Putamen (tissue), 1 donor: ENCODE data around the gene LETMD1.

Source experiments
- DNase-seq: peaks from one replicate; pipeline ENCODE4 v3.0.0-alpha.2; 2016; ENCODE audit warnings: low spot score

The LETMD1 gene

DNA sequence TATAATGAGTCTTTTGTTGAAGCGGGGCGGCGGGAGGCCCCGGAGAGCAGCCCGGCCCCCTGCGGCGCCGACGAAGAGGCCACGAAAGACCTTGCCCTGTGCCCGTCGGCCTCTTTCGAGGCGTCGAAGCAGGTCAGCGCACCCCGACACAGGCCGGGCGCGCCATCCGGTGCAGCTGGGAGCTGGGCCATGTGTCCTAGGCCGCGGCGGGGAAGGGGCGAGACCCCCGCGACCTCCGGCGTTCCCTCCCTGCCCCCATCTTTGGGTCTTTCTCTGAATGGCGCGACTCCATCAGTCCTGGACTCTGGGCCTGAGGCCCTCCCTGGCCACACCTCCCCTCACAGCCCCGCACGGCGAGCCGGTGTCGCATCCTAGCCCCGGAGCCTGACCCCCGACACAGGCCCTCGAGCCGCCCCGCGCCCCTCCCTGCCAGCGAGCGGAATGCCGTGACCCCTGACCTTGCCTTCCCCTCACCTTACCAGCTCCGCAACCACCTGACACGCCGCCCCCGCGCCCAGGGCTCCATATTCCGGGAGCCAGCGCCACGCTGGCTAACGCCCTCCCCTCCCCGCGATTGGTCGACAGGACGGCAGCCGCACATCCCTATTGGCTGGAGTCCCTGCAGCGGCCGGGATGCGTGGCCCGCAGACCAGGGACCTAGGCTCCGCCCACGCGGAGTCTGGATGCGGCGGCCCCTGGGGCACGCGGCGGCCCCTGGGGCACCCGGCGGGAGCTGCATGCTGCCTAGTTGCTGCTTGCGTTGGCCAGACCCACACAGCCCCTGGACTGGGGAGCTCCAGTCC, 22.1 kb upstream of the LETMD1 start, which contains the start of gene SLC11A2:
Gene SLC11A2 (minus strand): TSS at position 549 of the 803 bp plus-strand sequence. CDS start 15,656 bp downstream, outside the sequence.
- peak; percentile 97 for DNase-seq

DNA sequence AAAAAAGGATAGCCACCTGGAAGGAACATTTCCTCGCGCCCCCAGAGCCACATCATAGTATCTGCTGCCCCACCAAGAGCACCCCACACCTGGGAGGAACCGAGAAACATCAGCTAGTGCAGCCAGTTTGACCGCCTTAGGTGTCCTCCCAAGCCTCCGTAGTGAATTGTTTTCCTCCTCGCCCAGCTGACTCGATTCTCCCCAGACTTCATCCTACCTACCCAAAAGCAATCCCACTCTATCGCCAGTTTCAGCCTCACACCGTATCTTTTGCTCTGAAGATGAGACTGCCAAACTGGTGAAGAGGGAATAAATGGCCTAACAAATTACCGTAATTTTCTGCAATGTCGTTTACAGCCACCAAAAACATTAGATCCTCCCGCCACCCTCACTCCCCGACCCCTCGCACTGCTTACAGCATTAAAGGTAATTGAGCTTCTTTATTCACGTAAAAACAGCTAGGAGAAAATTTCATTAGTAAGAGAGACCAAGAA, 20.7 kb upstream of the LETMD1 start:
- no peak for DNase-seq

DNA sequence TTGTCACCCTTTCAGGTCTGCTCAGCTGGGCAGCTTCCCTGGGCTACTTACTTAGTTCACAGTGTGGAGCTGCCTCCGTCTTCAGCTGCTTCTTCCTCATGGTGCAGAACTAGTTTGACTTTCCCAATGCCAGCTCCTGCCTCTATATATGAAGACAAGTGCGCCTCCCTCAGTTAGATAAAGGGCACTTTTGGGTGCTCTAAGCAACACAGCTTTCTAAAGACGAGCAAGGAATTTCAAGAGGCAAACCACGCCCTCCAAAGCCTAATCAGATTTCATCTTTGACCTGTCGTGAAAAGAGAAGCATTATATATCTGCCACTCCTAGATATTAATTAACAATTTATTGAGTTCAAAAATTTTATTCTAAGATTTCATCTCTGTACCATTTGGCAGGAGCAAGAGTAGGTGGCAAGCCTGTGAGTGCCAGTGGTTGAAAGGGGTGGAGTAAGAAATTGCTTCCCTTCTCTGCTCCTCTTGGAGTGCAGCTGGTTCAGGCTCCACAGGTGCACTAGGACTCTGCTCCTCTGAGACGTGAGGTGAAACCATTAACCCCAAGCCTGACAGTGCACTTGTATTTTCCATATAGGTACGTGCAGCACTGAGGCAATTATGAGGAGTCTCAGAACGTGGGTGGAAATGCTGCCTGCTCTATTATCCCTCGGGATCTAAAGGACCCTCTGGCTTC, 19.9 kb upstream of the LETMD1 start:
- peak; percentile 68 for DNase-seq

DNA sequence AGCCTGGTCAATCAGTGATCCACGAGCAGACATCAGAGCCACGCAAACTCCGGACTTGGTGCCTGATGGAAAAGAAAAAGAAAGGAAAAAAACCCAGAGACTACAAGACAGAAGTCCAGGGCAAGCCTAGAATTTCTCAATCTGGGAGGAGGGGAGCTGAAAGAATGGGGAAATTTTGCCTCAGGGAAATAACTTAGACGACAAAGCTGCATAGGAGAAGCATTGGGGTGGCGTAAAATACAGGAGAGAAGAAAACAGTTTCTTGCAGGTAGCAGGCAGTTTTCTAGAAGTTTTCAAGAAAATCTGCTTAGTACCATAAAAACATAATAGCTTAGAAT, 19.3 kb upstream of the LETMD1 start:
- DNase-seq = no peak

DNA sequence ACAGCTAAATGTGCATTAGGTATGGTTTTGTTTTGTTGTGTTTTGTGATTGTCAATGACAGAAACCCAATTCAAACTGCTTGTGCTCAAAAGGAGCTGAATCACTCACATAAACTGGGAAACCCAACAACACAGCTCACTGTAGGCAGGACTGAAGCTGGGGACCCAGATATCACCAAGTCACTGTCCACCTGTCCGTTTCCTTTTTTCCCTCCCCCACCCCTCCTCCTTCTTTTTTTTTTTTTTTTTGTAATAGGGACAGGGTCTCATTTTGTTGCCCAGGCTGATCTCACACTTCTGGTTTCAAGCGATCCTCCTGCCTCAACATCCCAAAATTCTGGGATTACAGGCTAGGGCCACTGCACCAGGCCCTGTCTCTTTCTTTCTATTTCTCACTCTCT, 15.1 kb upstream of the LETMD1 start:
- DNase-seq = no peak

DNA sequence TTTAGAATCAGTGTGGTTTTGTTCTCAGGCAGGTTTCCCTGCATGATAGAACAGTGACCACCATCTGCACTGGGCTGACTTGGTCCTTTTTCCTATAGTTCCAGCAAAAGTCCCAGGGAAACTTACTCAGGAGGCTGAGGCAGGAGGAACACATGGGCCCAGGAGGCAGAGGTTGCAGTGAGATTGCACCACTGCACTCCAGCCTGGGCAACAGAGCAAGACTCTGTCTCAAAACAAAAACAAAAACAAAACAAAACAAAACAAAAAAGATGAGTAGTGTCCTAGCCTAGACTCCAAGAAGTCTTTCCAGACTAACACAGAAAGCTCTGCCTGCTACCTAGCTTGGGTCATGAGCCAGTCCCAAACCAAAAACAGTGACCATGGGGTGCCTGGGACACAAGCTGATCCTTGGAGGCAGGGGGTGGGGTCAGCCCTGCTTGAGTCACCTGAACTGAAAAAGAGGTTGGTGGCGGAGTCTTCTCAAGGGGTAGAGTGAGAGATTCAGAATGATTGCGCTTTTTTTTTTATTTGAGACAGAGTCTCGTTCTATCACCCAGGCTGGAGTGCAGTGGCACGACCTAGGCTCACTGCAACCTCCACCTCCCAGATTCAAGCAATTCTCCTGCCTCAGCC, 14.6 kb upstream of the LETMD1 start:
- DNase-seq = no peak

DNA sequence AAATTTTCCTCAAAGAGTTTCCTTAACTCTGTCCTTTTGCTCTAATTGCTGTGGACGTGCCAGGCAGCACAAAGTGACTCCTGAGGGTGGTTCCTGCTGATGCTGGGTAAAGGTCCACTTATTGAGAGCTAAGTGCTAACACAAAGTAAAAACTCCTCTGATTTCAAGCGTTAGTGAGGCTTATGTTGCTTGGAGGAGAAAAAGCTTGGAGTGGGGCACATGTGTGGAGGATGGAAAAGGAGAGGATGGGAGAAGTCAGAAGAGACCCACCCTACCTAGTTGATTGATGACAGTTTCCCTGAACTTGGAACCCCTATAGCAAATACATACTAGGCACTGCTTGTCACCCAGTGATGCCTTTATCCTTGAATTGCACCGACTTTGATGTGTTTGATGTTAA, 11.8 kb upstream of the LETMD1 start:
- no peak for DNase-seq

DNA sequence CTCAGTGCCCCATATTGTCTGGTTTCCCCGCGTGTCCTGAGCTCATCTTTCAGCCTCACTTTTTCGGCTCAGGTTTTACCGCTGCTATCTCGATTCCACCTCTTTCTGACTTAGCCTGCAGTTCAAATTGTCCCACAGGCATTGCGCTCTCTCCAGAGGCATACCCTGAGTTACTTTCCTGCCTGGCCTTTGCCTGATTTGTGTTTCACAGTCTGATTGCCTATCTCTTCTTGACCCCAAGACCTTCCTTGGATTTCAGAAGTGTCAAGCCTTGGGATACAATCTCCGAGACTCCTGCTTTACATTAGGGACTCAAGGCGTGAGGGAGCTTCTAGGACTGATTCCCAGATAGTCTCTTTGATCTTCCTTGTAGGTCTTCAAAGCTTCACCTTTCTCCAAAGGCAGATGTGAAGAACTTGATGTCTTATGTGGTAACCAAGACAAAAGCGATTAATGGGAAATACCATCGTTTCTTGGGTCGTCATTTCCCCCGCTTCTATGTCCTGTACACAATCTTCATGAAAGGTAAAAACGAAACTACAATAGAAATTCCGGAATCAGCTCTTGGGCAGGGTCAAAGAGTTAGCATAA, 629 bp downstream of the LETMD1 start:
- DNase-seq = no peak

DNA sequence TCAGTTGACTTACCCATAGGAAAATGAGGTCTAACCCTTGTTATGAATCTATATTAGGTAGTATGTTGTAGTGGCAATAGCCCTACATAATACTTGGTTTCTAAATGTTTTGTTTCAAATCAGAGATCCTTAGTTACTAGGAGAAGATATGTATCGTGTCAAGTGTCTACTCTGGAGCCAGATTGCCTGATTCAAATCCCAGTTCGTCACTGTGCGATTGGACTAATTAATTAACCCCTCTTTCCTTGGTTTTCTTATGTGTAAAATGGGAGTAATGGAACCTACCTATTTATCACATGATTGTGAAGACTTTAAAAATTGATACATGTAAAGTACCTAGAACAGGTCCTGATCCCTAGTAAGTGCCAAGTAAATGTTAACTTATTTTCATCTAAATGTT, 1.4 kb downstream of the LETMD1 start:
- no peak for DNase-seq

DNA sequence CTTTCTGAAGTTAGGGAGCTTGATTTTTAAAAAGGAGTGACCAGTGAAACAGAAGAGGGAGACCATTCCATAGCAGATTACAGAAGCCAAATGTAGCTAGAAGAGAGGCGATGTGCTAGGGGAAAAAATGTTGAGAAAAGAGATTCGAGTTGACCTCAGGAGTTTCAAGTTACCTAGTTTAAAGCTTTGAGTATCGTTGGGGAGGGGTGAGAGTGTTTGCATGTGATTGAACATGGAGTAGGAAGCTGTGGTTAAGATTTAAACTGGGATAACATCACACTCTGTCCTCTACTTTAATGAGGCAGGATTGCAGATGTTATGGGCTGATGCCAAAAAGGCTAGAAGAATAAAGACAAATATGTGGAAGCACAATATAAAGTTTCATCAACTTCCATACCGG, 3.7 kb downstream of the LETMD1 start:
- DNase-seq = no peak

DNA sequence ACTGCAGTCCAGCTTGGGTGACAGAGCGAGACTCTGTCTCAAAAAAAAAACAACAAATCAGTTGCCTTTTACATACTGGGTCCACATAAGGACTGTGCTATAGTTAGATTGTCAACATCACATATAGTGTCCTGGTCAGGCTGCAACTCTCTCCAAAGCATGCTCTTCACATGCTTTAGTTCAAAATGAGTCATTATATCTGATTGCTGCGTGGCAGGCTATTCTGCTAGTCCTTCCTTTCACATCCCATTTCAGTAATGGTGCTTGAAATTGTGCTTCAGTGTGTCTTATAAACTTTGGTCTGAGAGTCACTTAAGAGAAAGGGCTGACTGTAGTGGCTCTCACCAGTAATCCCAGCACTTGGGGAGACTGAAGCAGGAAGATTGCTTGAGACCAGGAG, 6.9 kb downstream of the LETMD1 start:
- no peak for DNase-seq

DNA sequence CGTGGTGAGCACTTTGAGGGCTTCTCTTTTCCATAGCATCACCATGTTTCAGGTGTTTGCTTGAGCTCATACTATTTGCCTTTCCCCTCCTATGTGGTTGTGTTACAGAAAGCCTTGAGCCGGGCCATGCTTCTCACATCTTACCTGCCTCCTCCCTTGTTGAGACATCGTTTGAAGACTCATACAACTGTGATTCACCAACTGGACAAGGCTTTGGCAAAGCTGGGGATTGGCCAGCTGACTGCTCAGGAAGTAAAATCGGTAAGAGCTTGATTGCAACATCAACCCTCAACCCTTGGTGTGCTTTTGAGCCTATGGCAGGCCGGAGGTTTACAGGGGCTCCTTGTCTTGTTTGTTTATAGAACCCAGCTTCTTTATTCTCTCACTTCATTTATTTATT, 8.1 kb downstream of the LETMD1 start:
- DNase-seq = no peak

DNA sequence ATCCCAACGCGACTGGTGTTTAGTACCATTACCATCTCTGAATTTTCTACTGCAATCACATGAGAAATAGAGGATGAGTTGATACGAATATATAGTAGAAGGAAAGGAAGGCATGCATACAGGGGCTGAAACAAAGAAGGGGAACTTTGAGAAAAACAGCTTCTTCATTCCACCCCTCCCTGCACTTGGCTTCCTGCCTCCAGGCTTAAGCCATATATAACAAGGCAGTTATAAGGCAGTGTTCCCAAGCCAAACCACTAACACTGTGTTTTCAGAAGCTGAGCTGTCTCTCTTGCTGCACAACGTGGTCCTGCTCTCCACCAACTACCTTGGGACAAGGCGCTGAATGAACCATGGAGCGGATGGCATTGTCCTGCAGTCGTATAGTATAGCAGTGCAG, 11.0 kb downstream of the LETMD1 start:
- no peak for DNase-seq

DNA sequence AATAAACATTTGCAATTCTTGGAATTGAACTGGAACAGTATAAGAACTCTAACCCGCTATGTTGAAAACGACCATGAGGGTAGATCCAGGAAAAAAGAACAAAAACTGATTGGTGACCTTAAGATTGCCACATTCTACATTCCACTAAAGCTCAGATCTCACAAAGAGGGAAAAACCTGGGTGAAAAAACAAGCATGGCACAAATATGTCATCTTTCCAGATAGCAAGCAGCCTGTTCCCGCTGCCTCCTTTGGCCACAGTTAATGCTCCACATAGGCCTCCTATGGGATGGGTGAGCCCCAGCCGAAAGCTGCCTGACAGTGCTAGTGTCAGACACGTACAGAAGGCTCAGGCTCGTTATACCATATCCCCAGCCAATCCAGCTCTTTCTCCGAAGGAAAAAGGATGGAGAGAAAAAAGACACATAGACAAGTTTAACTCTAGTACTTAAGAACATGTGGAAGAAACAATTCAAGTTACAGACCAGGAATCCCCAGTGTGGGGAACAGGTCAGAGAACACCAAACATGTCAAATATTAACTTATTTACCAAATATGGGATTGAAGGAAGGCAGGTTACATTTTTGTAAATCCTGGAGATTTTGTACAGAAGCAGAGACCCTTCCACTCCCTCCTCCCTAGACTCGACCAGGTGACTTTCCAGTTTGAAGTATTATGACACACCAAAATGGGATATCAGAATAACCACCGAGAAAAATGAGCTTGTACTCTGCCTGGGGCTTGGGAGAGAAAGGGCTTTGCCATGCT, 14.7 kb downstream of the LETMD1 start:
- no peak for DNase-seq

DNA sequence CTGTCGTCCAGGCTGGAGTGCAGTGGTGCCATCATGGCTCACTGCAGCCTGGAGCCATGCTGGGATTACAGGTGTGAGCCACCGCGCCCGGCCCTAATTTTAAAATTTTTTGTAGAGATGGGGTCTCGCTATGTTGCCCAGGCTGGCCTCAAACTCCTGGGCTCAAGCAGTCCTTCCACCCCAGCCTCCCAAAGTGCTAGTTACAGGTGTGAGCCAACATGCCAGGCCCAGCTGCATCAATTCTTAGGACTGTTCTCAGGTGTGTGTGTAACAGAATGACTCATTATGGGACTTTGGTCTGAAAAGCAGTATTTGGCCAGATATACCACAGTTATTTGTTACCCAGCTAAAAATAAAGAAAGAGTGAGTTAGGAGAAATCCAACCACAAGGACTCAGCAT, 17.4 kb downstream of the LETMD1 start:
- DNase-seq = no peak

DNA sequence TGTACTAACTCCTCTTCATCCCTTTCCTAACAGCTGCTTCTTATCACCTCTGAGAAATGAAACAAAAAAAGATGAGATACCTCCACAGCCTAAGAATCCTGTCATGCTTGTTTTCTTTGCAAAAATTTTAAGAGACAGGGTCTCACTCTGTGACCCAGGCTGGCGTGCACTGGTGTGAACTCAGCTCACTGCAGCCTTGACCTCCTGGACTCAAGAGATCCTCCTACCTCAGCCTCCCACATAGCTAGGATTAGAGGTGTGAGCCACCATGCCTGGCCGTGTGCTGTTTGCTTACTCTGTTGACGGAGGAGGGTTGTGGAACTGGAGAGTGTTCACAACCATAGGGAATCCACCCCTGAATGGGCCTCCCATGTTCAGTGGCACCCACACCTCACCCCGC, 19.1 kb downstream of the LETMD1 start:
- no peak for DNase-seq

DNA sequence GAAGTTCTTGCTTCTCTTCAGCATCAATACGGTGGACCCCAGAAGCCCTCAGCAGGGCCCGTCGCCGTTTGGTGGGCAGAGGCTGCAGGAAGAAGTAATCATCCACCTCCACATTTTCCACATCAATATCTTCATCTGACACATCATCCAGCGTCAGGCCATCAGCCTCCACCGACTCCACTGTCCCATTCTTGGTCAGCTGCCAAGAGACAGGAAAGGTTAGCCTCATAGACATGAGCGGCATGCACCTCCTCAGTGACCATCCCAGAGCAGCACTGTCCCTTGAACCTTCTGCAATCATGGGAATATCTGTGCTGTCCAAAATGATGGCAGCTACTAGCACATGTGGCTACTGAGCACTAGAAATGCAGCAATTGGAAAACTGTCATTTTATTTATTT, 19.6 kb downstream of the LETMD1 start:
- no peak for DNase-seq

DNA sequence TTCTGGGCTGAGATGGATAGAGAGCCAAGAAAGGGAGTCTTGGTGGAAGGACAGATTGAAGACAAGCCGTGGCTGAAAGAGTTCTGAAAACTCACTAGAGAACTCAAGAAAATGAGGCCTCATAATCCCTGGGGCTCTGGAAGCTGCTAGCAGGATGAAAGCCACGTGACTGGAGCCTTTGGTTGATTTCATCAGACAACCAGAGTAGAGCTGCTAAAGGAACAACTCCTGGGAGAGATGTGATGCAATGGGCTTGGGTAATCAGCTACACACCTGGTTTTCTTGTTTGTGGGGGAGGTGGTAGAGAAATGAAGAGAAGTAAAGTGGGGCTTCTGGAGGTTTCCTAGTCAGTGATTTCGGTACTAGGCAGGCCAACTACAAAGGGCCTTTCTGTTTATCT, 21.9 kb downstream of the LETMD1 start:
- no peak for DNase-seq

DNA sequence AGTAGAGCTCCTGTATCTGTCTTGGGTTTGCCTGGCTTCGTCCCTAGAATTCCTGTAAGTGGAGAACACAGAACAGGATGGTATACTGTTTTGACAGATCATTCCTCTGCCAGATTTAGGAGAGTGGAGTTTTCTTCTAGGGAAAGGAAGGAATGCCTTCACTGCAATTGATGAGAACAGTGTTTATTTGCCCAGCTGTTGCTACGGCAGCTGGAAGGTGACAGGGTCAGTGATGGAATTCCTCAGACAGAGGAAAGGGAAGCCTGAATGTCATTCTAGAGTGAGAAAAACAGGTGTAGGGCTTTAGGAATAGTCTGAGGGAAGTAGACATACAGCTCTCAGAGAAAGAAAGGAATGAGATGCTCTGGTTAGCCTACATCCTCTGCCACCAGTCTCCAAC, 23.5 kb downstream of the LETMD1 start:
- no peak for DNase-seq

DNA sequence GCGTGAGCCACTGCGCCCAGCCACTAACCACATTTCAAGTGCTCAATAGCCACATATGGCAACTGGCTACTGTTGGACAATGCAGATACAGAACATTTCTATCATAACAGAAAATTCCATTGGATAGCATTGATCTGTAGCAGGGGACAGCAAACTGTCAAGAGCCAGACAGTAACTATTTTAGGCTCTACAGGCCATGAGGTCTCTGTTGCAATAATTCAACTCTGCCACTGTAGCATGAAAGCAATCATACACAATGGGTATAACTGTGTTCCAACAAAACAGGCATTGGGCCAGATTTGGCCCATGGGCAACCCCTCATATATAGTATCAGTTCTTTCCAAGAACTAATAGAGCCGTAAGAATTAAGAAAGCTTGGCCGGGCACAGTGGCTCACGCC, 27.3 kb downstream of the LETMD1 start:
- DNase-seq = no peak

DNA sequence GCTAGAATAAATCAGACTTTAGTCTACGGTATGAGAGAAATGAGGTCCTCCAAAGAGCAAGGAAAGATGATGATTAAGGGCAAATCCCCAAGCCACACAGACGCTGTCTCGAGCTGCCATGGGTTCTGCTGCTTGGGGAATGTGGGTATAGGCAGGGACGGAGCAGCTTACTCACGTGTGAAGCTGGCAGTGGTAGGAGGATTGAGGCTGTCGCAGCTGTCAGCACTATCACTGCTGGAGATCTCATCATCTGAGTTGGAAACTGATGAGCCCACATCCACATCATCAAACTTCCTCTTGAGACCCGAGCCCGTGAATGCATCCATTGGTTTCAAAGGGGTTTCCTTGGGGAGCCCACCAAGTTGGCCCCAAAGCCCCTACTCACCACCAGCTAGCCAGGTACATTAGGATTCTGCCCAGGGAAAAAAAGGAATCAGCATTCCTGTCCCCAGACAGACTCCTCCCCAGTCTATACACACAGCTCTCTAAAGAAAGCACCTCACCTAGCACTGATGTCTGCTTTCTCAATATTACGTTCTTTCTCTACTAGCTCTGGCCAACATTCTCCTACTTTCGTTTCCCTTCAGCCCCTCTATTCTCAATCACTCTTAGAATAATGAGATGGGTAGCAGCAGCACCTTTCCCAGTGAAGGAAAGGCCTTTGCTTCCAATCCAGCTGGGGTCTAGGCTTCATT, 28.3 kb downstream of the LETMD1 start:
- DNase-seq = no peak
